Endothelial cell of umbilical vein (primary cell): ENCODE results near the gene TMEM164. TPM values are rescaled to one million over a fixed set of nuclear protein-coding genes. Genes with fewer than 3 reads are reported as not detected.

Experiments
- BruUV-seq: library from RNA; stranded (reverse); fragments of 400-500 nt; replicated peaks from 2 replicates; lab custom pipeline; 2021; lab: Mats Ljungman, UMichigan
- CTCF ChIA-PET: fragments of 300-600, 350-600 bp; sonication (Branson Sonifier 250); formaldehyde crosslinking; loops from one replicate; lab custom pipeline; 2021; ENCODE audit warnings: antibody characterized with exemption, inconsistent platforms; lab: Charles Lee
- POLR2A ChIA-PET: fragments of 300-600, 350-600 bp; sonication (Branson Sonifier 250); formaldehyde crosslinking; loops from one replicate; lab custom pipeline; 2021; ENCODE audit warnings: antibody characterized with exemption, inconsistent platforms; lab: Charles Lee
- DNase-seq: peaks from one replicate; pipeline ENCODE4 v3.0.0-alpha.2; 2011; ENCODE audit warnings: low read depth, low spot score
- FAIRE-seq: peaks from 2 replicates; lab custom pipeline; 2011; peaks lifted over from hg19 to GRCh38; lab: Jason Lieb, UNC
- H2AFZ ChIP-seq: 2 replicates; pipeline ENCODE4 v1.6.0; 2012; ENCODE audit warnings: low read depth, low read length, control low read depth, inconsistent platforms
- H3K27ac ChIP-seq: 2 replicates; pipeline ENCODE4 v1.5.1; 2011; ENCODE audit warnings: low read depth, mild to moderate bottlenecking, control low read depth, low read length, moderate library complexity; ENCODE audit not compliant: insufficient read depth
- H3K27me3 ChIP-seq, 2 experiments: 2 replicates each; pipeline versions ENCODE4 v1.6.0 to v1.6.1; 2011; ENCODE audit warnings: low read length in 2 of 2, mixed read lengths in 1 of 2; ENCODE audit not compliant: control insufficient read depth in 2 of 2, insufficient read depth in 2 of 2
- H3K36me3 ChIP-seq, 2 experiments: 2 replicates in 1 of 2; 3 replicates in 1 of 2; pipeline ENCODE4 v1.5.1; 2011; ENCODE audit warnings: low read length in 2 of 2, mild to moderate bottlenecking in 1 of 2, moderate library complexity in 1 of 2; ENCODE audit not compliant: control insufficient read depth in 2 of 2, insufficient read depth in 2 of 2; ENCODE audit errors: extremely low read depth in 1 of 2
- H3K4me1 ChIP-seq: 3 replicates; pipeline ENCODE4 v1.5.1; 2011; ENCODE audit warnings: mild to moderate bottlenecking, low read length; ENCODE audit not compliant: control insufficient read depth, insufficient read depth; ENCODE audit errors: extremely low read depth
- H3K4me2 ChIP-seq: 2 replicates; pipeline ENCODE4 v1.6.1; 2011; ENCODE audit warnings: low read length, control low read depth, mixed read lengths; ENCODE audit not compliant: insufficient read depth
- H3K4me3 ChIP-seq, 3 experiments: fragments of 200-600 bp in 1 of 3; sonication (generic), shearing (Covaris generic) in 1 of 3; replicated peaks in 1 of 3; 2 replicates each; pipeline ENCODE4 v1.5.1; 2011 to 2016; ENCODE audit warnings: control low read depth in 3 of 3, low read length in 3 of 3, mild to moderate bottlenecking in 2 of 3, inconsistent platforms in 1 of 3, low read depth in 1 of 3, moderate library complexity in 1 of 3; ENCODE audit not compliant: insufficient read depth in 1 of 3
- H3K79me2 ChIP-seq: 2 replicates; pipeline ENCODE4 v1.6.0; 2012; ENCODE audit warnings: low read length, inconsistent platforms; ENCODE audit not compliant: control insufficient read depth, insufficient read depth
- H3K9ac ChIP-seq: replicated peaks from 2 replicates; pipeline ENCODE3; 2011; ENCODE audit warnings: low read length, control low read depth; ENCODE audit not compliant: insufficient read depth; ENCODE audit errors: extremely low read depth
- H3K9me1 ChIP-seq: replicated peaks from 3 replicates; pipeline ENCODE4 v1.6.0; 2011; ENCODE audit warnings: mild to moderate bottlenecking, low read length; ENCODE audit not compliant: control insufficient read depth, insufficient read depth; ENCODE audit errors: extremely low read depth
- H3K9me3 ChIP-seq: replicated peaks from 2 replicates; pipeline ENCODE4 v1.5.1; 2012; ENCODE audit warnings: low read length, inconsistent platforms; ENCODE audit not compliant: control insufficient read depth, insufficient read depth
- H4K20me1 ChIP-seq: replicated peaks from 2 replicates; pipeline ENCODE3; 2011; ENCODE audit warnings: mild to moderate bottlenecking, low read length; ENCODE audit not compliant: control insufficient read depth, insufficient read depth; ENCODE audit errors: extremely low read depth
- EZH2 ChIP-seq: IDR thresholded peaks from 2 replicates; pipeline ENCODE4 v1.6.1; 2012; ENCODE audit warnings: borderline replicate concordance, low read depth, mild to moderate bottlenecking, moderate library complexity, low read length, inconsistent platforms; ENCODE audit not compliant: severe bottlenecking
- FOS ChIP-seq: IDR thresholded peaks from 2 replicates; pipeline ENCODE4 v1.6.1; 2011; ENCODE audit warnings: mild to moderate bottlenecking, low read length, moderate library complexity, borderline replicate concordance; ENCODE audit not compliant: insufficient read depth
- GATA2 ChIP-seq: IDR thresholded peaks from 2 replicates; pipeline ENCODE4 v1.7.0; 2011; ENCODE audit warnings: low read depth, mild to moderate bottlenecking, moderate library complexity, mixed read lengths, low read length; ENCODE audit not compliant: insufficient read length, insufficient read depth
- JUN ChIP-seq: IDR thresholded peaks from 2 replicates; pipeline ENCODE4 v1.6.1; 2011; ENCODE audit warnings: borderline replicate concordance, low read depth; ENCODE audit not compliant: insufficient read length, insufficient read depth
- MYC ChIP-seq: IDR thresholded peaks from one replicate; pipeline ENCODE4 v1.6.1; 2011; ENCODE audit warnings: mild to moderate bottlenecking, low read depth, low read length
- POLR2A ChIP-seq: IDR thresholded peaks from 2 replicates; pipeline ENCODE4 v1.6.1; 2012; ENCODE audit warnings: low read depth, mild to moderate bottlenecking, control low read depth, low read length
- POLR2AphosphoS5 ChIP-seq: IDR thresholded peaks from 2 replicates; pipeline ENCODE4 v1.6.1; 2012; ENCODE audit warnings: low read depth, mild to moderate bottlenecking, control low read depth, low read length, moderate library complexity; ENCODE audit not compliant: insufficient read depth
- dilution Hi-C: fragments of 300-500 bp; cut with MboI; formaldehyde crosslinking; loops from one replicate; pipeline ENCODE4 v1.15.0; 2019; ENCODE audit warnings: low sequenced_read_pairs; ENCODE audit not compliant: extremely low pct_ligation_motif_present
- intact Hi-C: fragments of 100-400 bp; cut with micrococcal nuclease; formaldehyde crosslinking; loops from one replicate; pipeline ENCODE4 v1.10.0; 2022
- polyA plus RNA-seq, 4 experiments: library from polyadenylated mRNA; depleted of rRNA in 3 of 4; stranded (reverse) in 3 of 4; unstranded in 1 of 4; fragments of >200 nt; gene quantifications; 2 replicates each; pipeline versions ENCODE4 v1.2.1 to v1.2.3, GENCODE V29; 2011 to 2012; ENCODE audit warnings: missing spikeins in 1 of 4
- total RNA-seq: library from RNA; stranded (reverse); gene quantifications from 2 replicates; pipeline ENCODE4 v1.2.3, GENCODE V29; 2021
- TF ChIP-seq, protein P1 (sequence below), 2 donors: IDR thresholded peaks; 1 replicate in 1 of 2; 2 replicates in 1 of 2; pipeline ENCODE4 v1.5.1; 2011; ENCODE audit warnings: low read length in 2 of 2, mild to moderate bottlenecking in 2 of 2, moderate library complexity in 2 of 2, control low read depth in 1 of 2, inconsistent platforms in 1 of 2, low read depth in 1 of 2; ENCODE audit not compliant: insufficient read depth in 1 of 2; ENCODE audit errors: extremely low read depth in 1 of 2
- TF ChIP-seq, protein P2 (sequence below): IDR thresholded peaks from 2 replicates; pipeline ENCODE4 v1.6.1; 2011; ENCODE audit not compliant: insufficient read depth, insufficient read length

TMEM164 gene
- total and polyA plus RNA-seq, 2 donors (not counting 3 experiments of a cell fraction or from before 2014, with no cell fraction given) = 12.8 to 22.2 TPM

DNA sequence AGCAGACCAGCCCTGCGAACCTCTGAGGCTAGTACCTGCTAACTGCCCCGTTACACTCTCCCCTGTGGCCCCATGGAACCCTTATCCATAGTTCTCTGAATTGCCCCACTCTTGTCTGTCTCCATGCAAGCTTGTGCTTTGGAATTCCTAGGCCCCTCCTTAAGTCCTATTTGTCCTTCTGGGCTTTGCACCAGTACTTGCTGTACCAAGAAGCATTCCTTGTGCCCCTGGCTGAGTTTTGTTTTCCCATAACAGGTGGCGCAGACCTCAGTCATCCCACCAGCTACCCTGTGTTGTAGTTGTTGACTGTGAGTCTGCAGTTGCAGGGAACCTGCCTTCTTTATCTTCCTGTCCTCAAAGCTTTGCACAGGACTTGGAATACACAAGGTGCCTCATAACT lies 167.1 kb downstream of the TMEM164 start:
- no peak for TF ChIP-seq EZH2
- no peak for TF ChIP-seq FOS
- TF ChIP-seq MYC = no peak
- TF ChIP-seq GATA2 = no peak
- TF ChIP-seq POLR2AphosphoS5 = no peak
- TF ChIP-seq POLR2A = no peak
- no peaks in the 10 kb centered on the region for H3K9me1 ChIP-seq

DNA sequence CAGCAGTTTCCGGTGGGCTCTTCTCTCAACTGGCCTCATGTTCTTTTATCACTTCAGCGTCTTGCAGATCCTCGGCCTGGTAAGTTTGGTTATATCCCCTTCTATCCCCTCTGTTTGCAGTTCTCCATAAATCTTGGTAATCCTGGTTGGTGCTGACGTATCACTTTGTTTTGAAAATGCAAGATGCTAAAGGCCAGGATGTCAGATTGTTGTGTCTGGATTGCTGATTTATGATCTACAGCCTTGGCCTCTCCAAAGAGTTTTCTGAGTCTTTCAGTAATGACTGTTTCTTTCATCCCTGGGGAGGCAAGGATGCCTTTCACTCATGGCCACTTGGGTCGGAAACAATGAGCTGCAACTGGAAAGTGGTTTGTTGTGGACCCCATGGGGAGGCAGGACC lies 168.5 kb downstream of the TMEM164 start:
- H2AFZ ChIP-seq = no peak overlapping the region
- H3K4me1 ChIP-seq = peaks cover 6% of the 10 kb centered on the region
- intact Hi-C loops (no loop called here), dilution Hi-C loops (no loop called here)
- ChIA-PET CTCF (no interaction called here), POLR2A (interaction anchor here (0.5 kb wide), 1 partner anchor 19 kb away, joined by 3 read pairs; no protein-coding TSS in a partner anchor)
- no peak overlapping the region for H3K9ac ChIP-seq
- FAIRE-seq (peak; percentile 70), DNase-seq (no peak)
- H3K27ac ChIP-seq = no peak overlapping the region
- no peaks in the 10 kb centered on the region for H3K79me2 ChIP-seq
- H3K27me3 ChIP-seq = no peaks in the 10 kb centered on the region
- no peak for TF ChIP-seq POLR2AphosphoS5
- TF ChIP-seq JUN = no peak
- TF ChIP-seq POLR2A = no peak
- TF ChIP-seq MYC = no peak
- TF ChIP-seq FOS = no peak
- TF ChIP-seq GATA2 = no peak
- TF ChIP-seq, protein P1, sequence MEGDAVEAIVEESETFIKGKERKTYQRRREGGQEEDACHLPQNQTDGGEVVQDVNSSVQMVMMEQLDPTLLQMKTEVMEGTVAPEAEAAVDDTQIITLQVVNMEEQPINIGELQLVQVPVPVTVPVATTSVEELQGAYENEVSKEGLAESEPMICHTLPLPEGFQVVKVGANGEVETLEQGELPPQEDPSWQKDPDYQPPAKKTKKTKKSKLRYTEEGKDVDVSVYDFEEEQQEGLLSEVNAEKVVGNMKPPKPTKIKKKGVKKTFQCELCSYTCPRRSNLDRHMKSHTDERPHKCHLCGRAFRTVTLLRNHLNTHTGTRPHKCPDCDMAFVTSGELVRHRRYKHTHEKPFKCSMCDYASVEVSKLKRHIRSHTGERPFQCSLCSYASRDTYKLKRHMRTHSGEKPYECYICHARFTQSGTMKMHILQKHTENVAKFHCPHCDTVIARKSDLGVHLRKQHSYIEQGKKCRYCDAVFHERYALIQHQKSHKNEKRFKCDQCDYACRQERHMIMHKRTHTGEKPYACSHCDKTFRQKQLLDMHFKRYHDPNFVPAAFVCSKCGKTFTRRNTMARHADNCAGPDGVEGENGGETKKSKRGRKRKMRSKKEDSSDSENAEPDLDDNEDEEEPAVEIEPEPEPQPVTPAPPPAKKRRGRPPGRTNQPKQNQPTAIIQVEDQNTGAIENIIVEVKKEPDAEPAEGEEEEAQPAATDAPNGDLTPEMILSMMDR (IDR thresholded peaks at IDR 0.05; ENCODE audit: extremely low read depth in 1 of 2, insufficient read depth in 1 of 2, low read depth in 1 of 2, low read length in 2 of 2) = no peak
- TF ChIP-seq, protein P2, sequence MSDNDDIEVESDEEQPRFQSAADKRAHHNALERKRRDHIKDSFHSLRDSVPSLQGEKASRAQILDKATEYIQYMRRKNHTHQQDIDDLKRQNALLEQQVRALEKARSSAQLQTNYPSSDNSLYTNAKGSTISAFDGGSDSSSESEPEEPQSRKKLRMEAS = no peak
- TF ChIP-seq EZH2 = no peak
- BruUV-seq = no TSS peak
- H3K4me2 ChIP-seq = no peak overlapping the region
- no peaks in the 10 kb centered on the region for H3K9me3 ChIP-seq
- H3K9me1 ChIP-seq = no peaks in the 10 kb centered on the region
- no peaks in the 10 kb centered on the region for H4K20me1 ChIP-seq
- no peak overlapping the region for H3K4me3 ChIP-seq
- no peaks in the 10 kb centered on the region for H3K36me3 ChIP-seq

More for the DNA sequence above, 167.1 kb downstream of the TMEM164 start:
- H3K9ac ChIP-seq = no peak overlapping the region
- no peaks in the 10 kb centered on the region for H3K79me2 ChIP-seq
- H2AFZ ChIP-seq = no peak overlapping the region
- POLR2A ChIA-PET = no interaction called here
- H4K20me1 ChIP-seq = no peaks in the 10 kb centered on the region
- CTCF ChIA-PET = no interaction called here
- H3K4me3 ChIP-seq = no peak overlapping the region
- no peak overlapping the region for H3K4me2 ChIP-seq
- no peak overlapping the region for H3K27ac ChIP-seq
- BruUV-seq = no TSS peak
- dilution Hi-C loops (no loop called here), intact Hi-C loops (no loop called here)
- no peak for FAIRE-seq
- H3K4me1 ChIP-seq = peaks cover 6% of the 10 kb centered on the region
- DNase-seq = no peak
- H3K36me3 ChIP-seq = no peaks in the 10 kb centered on the region
- H3K9me3 ChIP-seq = no peaks in the 10 kb centered on the region
- no peaks in the 10 kb centered on the region for H3K27me3 ChIP-seq
